ENCODE data around the gene LRRC23. TPM values are rescaled to one million over a fixed set of nuclear protein-coding genes. Genes with fewer than 3 reads are reported as not detected.
"Not testable (repeated sequence)": the region's sequence is repeated elsewhere in the genome, so short reads cannot be mapped to it uniquely, and the experiment has no call there.

The LRRC23 gene
- 10 to 100 TPM in 1 of 2 donors, 1 to 10 TPM in 1; 8.6 to 11.3 TPM for total RNA-seq

- Mint-ChIP-seq H3K4me1 (ENCODE audit: low read depth) (peaks cover 10% of the 10 kb centered on the region), H3K27ac (no peak within 1 kb of the TSS), H3K27me3 (ENCODE audit: low read depth) (no peaks in the 10 kb centered on the region), H3K4me3 (no peak within 1 kb of the TSS), H3K9me3 (no peaks in the 10 kb centered on the region), H3K36me3 (ENCODE audit: insufficient read depth in 2 of 2) (no peaks in the 10 kb centered on the region)
- DNase-seq (peak; percentile 97 to 98), ATAC-seq (replicated peaks in 1 of 2) (peak; percentile 95 to 98)
Measured at GRCh38 chr12:6904280-6905276, at the start of gene LRRC23. LRRC23 (plus strand) TSS chr12:6904822; CDS start chr12:6905634, 812 bp downstream.

GRCh38 chr12:6855322-6855721 is 49.3 kb upstream of the LRRC23 start:
- no peaks in the 10 kb centered on the region for H3K27me3 Mint-ChIP-seq (ENCODE audit: low read depth)
- no peak overlapping the region for H3K4me3 Mint-ChIP-seq
- H3K4me1 Mint-ChIP-seq (ENCODE audit: low read depth) = peaks cover 29% of the 10 kb centered on the region
- no peaks in the 10 kb centered on the region for H3K9me3 Mint-ChIP-seq
- peaks cover 6 to 20% of the 10 kb centered on the region in 2 donors for H3K36me3 Mint-ChIP-seq (ENCODE audit: insufficient read depth in 2 of 2)
- ATAC-seq (replicated peaks in 1 of 2) = no peak
- H3K27ac Mint-ChIP-seq = no peak overlapping the region
- DNase-seq = no peak

GRCh38 chr12:6858799-6859198 is 45.8 kb upstream of the LRRC23 start:
- Mint-ChIP-seq H3K4me3 (no peak overlapping the region), H3K36me3 (ENCODE audit: insufficient read depth in 2 of 2) (peaks cover 13 to 27% of the 10 kb centered on the region in 2 donors), H3K27ac (no peak overlapping the region), H3K27me3 (ENCODE audit: low read depth) (no peaks in the 10 kb centered on the region), H3K9me3 (no peaks in the 10 kb centered on the region), H3K4me1 (ENCODE audit: low read depth) (peaks cover 7% of the 10 kb centered on the region)
- DNase-seq (no peak), ATAC-seq (replicated peaks in 1 of 2) (no peak)

- H3K27ac Mint-ChIP-seq = no peak overlapping the region
- H3K4me1 Mint-ChIP-seq (ENCODE audit: low read depth) = no peaks in the 10 kb centered on the region
- no peak for ATAC-seq (replicated peaks in 1 of 2)
- no peak overlapping the region for H3K4me3 Mint-ChIP-seq
- DNase-seq = no peak
- peaks cover 13 to 27% of the 10 kb centered on the region in 2 donors for H3K36me3 Mint-ChIP-seq (ENCODE audit: insufficient read depth in 2 of 2)
- H3K9me3 Mint-ChIP-seq = no peaks in the 10 kb centered on the region
- H3K27me3 Mint-ChIP-seq (ENCODE audit: low read depth) = no peaks in the 10 kb centered on the region
Measured at GRCh38 chr12:6860116-6860515, 44.5 kb upstream of the LRRC23 start.

- Mint-ChIP-seq H3K27me3 (ENCODE audit: low read depth) (no peaks in the 10 kb centered on the region), H3K4me3 (no peak overlapping the region), H3K4me1 (ENCODE audit: low read depth) (peaks cover 6% of the 10 kb centered on the region), H3K36me3 (ENCODE audit: insufficient read depth in 2 of 2) (peaks cover 10 to 25% of the 10 kb centered on the region in 2 donors), H3K9me3 (no peaks in the 10 kb centered on the region), H3K27ac (no peak overlapping the region)
- ATAC-seq (replicated peaks in 1 of 2) (no peak), DNase-seq (no peak)
Measured at GRCh38 chr12:6860942-6861341, 43.7 kb upstream of the LRRC23 start.

- H3K36me3 Mint-ChIP-seq (ENCODE audit: insufficient read depth in 2 of 2) = peaks cover 10 to 25% of the 10 kb centered on the region in 2 donors
Measured at GRCh38 chr12:6861391-6861790, 43.2 kb upstream of the LRRC23 start.

GRCh38 chr12:6863033-6863432 is 41.6 kb upstream of the LRRC23 start:
- no peak for DNase-seq
- ATAC-seq (replicated peaks in 1 of 2) = no peak
- no peaks in the 10 kb centered on the region for H3K9me3 Mint-ChIP-seq
- H3K4me1 Mint-ChIP-seq (ENCODE audit: low read depth) = peaks cover 18% of the 10 kb centered on the region
- no peaks in the 10 kb centered on the region for H3K27me3 Mint-ChIP-seq (ENCODE audit: low read depth)
- H3K4me3 Mint-ChIP-seq = no peak overlapping the region
- H3K36me3 Mint-ChIP-seq (ENCODE audit: insufficient read depth in 2 of 2) = peaks cover 11 to 20% of the 10 kb centered on the region in 2 donors
- no peak overlapping the region for H3K27ac Mint-ChIP-seq

More at GRCh38 chr12:6861391-6861790, 43.2 kb upstream of the LRRC23 start:
- H3K27ac Mint-ChIP-seq = no peak overlapping the region
- no peak for ATAC-seq (replicated peaks in 1 of 2)
- H3K9me3 Mint-ChIP-seq = no peaks in the 10 kb centered on the region
- no peak overlapping the region for H3K4me3 Mint-ChIP-seq
- DNase-seq = no peak
- H3K4me1 Mint-ChIP-seq (ENCODE audit: low read depth) = peaks cover 10% of the 10 kb centered on the region
- H3K27me3 Mint-ChIP-seq (ENCODE audit: low read depth) = no peaks in the 10 kb centered on the region

GRCh38 chr12:6863586-6864321 is 40.9 kb upstream of the LRRC23 start:
- Mint-ChIP-seq H3K36me3 (ENCODE audit: insufficient read depth in 2 of 2) (peaks cover 15 to 22% of the 10 kb centered on the region in 2 donors), H3K27me3 (ENCODE audit: low read depth) (no peaks in the 10 kb centered on the region), H3K27ac (no peak overlapping the region), H3K9me3 (no peaks in the 10 kb centered on the region), H3K4me3 (no peak overlapping the region), H3K4me1 (ENCODE audit: low read depth) (peaks cover 24% of the 10 kb centered on the region)
- ATAC-seq (replicated peaks in 1 of 2) (no peak), DNase-seq (no peak)

GRCh38 chr12:6865307-6865706 is 39.3 kb upstream of the LRRC23 start:
- not testable (repeated sequence) for H3K4me3 Mint-ChIP-seq; ATAC-seq (replicated peaks in 1 of 2); H3K27ac Mint-ChIP-seq

GRCh38 chr12:6866163-6866919 is 38.3 kb upstream of the LRRC23 start:
- peak overlapping the region; percentile 94 to 98 for H3K4me3 Mint-ChIP-seq
- ATAC-seq (replicated peaks in 1 of 2) (no peak), DNase-seq (no peak)
- H3K27ac Mint-ChIP-seq = no peak overlapping the region
- H3K27me3 Mint-ChIP-seq (ENCODE audit: low read depth) = no peaks in the 10 kb centered on the region
- H3K36me3 Mint-ChIP-seq (ENCODE audit: insufficient read depth in 2 of 2) = peaks cover 20 to 21% of the 10 kb centered on the region in 2 donors
- H3K9me3 Mint-ChIP-seq = no peaks in the 10 kb centered on the region
- peaks cover 50% of the 10 kb centered on the region for H3K4me1 Mint-ChIP-seq (ENCODE audit: low read depth)

More at GRCh38 chr12:6865307-6865706, 39.3 kb upstream of the LRRC23 start:
- H3K36me3 Mint-ChIP-seq (ENCODE audit: insufficient read depth in 2 of 2) = peaks cover 21 to 23% of the 10 kb centered on the region in 2 donors
- not testable (repeated sequence) for DNase-seq; H3K27me3 Mint-ChIP-seq (ENCODE audit: low read depth); H3K9me3 Mint-ChIP-seq
- peaks cover 40% of the 10 kb centered on the region for H3K4me1 Mint-ChIP-seq (ENCODE audit: low read depth)

GRCh38 chr12:6866920-6867412 is 37.7 kb upstream of the LRRC23 start:
- Mint-ChIP-seq H3K27me3 (ENCODE audit: low read depth) (no peaks in the 10 kb centered on the region), H3K9me3 (no peaks in the 10 kb centered on the region), H3K27ac (peak overlapping the region; percentile 98), H3K4me3 (peak overlapping the region; percentile 94 to 98), H3K36me3 (ENCODE audit: insufficient read depth in 2 of 2) (peaks cover 20 to 21% of the 10 kb centered on the region in 2 donors), H3K4me1 (ENCODE audit: low read depth) (peaks cover 57% of the 10 kb centered on the region)
- peak; percentile 5 to 6 for ATAC-seq (replicated peaks in 1 of 2)
- no peak for DNase-seq

- Mint-ChIP-seq H3K27ac (peak within 1 kb of the TSS; percentile 98), H3K4me1 (ENCODE audit: low read depth) (peaks cover 63% of the 10 kb centered on the region), H3K4me3 (peak within 1 kb of the TSS; percentile 97 to 98), H3K27me3 (ENCODE audit: low read depth) (no peaks in the 10 kb centered on the region), H3K9me3 (no peaks in the 10 kb centered on the region), H3K36me3 (ENCODE audit: insufficient read depth in 2 of 2) (peaks cover 19 to 21% of the 10 kb centered on the region in 2 donors)
- peak; percentile 85 to 88 for DNase-seq
- ATAC-seq (replicated peaks in 1 of 2) = peak; percentile 74 to 75
Measured at GRCh38 chr12:6867413-6868210, 37.0 kb upstream of the LRRC23 start, which contains the start of gene TPI1. TPI1 (plus strand) TSS chr12:6867531; CDS start chr12:6867567, 36 bp downstream.
